NCI-H460 (cell line): Measurements from ENCODE around the gene GM2A. TPM values are rescaled to one million over a fixed set of nuclear protein-coding genes. Genes with fewer than 3 reads are reported as not detected.
A peak's percentile ranks its signal among the peaks of the same experiment; 100 is the strongest.
"Not testable (repeated sequence)": the region's sequence is repeated elsewhere in the genome, so short reads cannot be mapped to it uniquely, and the experiment has no call there.

Source experiments
- DNase-seq: peaks from one replicate; pipeline ENCODE4 v3.0.0-alpha.2; 2016; ENCODE audit warnings: low read depth; ENCODE audit errors: extremely low read depth
- total RNA-seq: library from RNA; depleted of rRNA; stranded (reverse); fragments of >200 nt; shearing (Covaris generic); gene quantifications from 2 replicates; pipeline ENCODE4 v1.2.3, GENCODE V29; 2014

The GM2A gene
- total RNA-seq, 1 experiment from 2014 or later = 23.2 TPM

- DNase-seq = no peak
These were observed 2.5 kb upstream of the GM2A start for GRCh38 chr5:151250346-151251000.

- peak; percentile 68 for DNase-seq
These were observed 1.9 kb upstream of the GM2A start for GRCh38 chr5:151251001-151251551.

- DNase-seq = no peak
These were observed 1.4 kb upstream of the GM2A start for GRCh38 chr5:151251621-151252020.

GRCh38 chr5:151253605-151253950 is 593 bp downstream of the GM2A start:
- no peak for DNase-seq

- no peak for DNase-seq
These were observed 1.6 kb downstream of the GM2A start for GRCh38 chr5:151254556-151254955.

GRCh38 chr5:151254990-151255389 is 2.0 kb downstream of the GM2A start:
- not testable (repeated sequence) for DNase-seq

GRCh38 chr5:151255621-151256286 is 2.8 kb downstream of the GM2A start:
- DNase-seq = no peak

- DNase-seq = no peak
These were observed 4.8 kb downstream of the GM2A start for GRCh38 chr5:151257731-151258181.

- no peak for DNase-seq
These were observed 5.2 kb downstream of the GM2A start for GRCh38 chr5:151258201-151258611.

- no peak for DNase-seq
These were observed 5.8 kb downstream of the GM2A start for GRCh38 chr5:151258816-151259215.

GRCh38 chr5:151259931-151260330 is 6.9 kb downstream of the GM2A start:
- DNase-seq = no peak

GRCh38 chr5:151262532-151262931 is 9.5 kb downstream of the GM2A start:
- DNase-seq = no peak

GRCh38 chr5:151264113-151264512 is 11.1 kb downstream of the GM2A start:
- no peak for DNase-seq

GRCh38 chr5:151267491-151268260 is 14.7 kb downstream of the GM2A start:
- no peak for DNase-seq

GRCh38 chr5:151270599-151270998 is 17.6 kb downstream of the GM2A start:
- no peak for DNase-seq

- DNase-seq = no peak
These were observed 18.4 kb downstream of the GM2A start for GRCh38 chr5:151271336-151271735.

- no peak for DNase-seq
These were observed 21.7 kb downstream of the GM2A start for GRCh38 chr5:151274666-151275065.

GRCh38 chr5:151275803-151276202 is 22.8 kb downstream of the GM2A start:
- DNase-seq = no peak

- DNase-seq = no peak
These were observed 25.9 kb downstream of the GM2A start for GRCh38 chr5:151278845-151279244.

- DNase-seq = no peak
These were observed 27.5 kb downstream of the GM2A start for GRCh38 chr5:151280443-151280842.

- DNase-seq = no peak
These were observed 28.1 kb downstream of the GM2A start for GRCh38 chr5:151281001-151281639.
